K562 (cell line): ENCODE measurements around the gene NAP1L1. TPM values are rescaled to one million over a fixed set of nuclear protein-coding genes. Genes with fewer than 3 reads are reported as not detected.
A peak's percentile ranks its signal among the peaks of the same experiment; 100 is the strongest.

ENCODE experiments used
- CCAR2 ChIP-seq: fragments of 200-400 bp; formaldehyde crosslinking; IDR thresholded peaks from 2 replicates; pipeline ENCODE4 v1.6.1; 2017; ENCODE audit warnings: mild to moderate bottlenecking, low read depth, low read length
- CEBPG ChIP-seq, 3 experiments: fragments of 200-800 bp in 1 of 3; sonication (Bioruptor generic) in 1 of 3; sonication (generic) in 1 of 3; formaldehyde crosslinking in 1 of 3; IDR thresholded peaks in 2 of 3; conservative IDR thresholded peaks in 1 of 3; 2 replicates each; pipeline versions ENCODE4 v1.6.1 to v1.8.0; 2016 to 2022; ENCODE audit warnings: missing compliant biosample characterization in 2 of 3, missing genetic modification characterization in 2 of 3, mild to moderate bottlenecking in 1 of 3, missing genetic modification reagents in 1 of 3
- CHD2 ChIP-seq: IDR thresholded peaks from 2 replicates; pipeline ENCODE4 v1.6.1; 2011; ENCODE audit warnings: low read depth, low read length
- DACH1 ChIP-seq: fragments of 450-650 bp; IDR thresholded peaks from 2 replicates; pipeline ENCODE4 v1.6.1; 2018; ENCODE audit not compliant: partially characterized antibody
- GATAD2B ChIP-seq: fragments of 450-650 bp; IDR thresholded peaks from 2 replicates; pipeline ENCODE4 v1.6.1; 2017; ENCODE audit warnings: mild to moderate bottlenecking, borderline replicate concordance
- IFI16 ChIP-seq: fragments of 250-450 bp; sonication (Bioruptor Pico); IDR thresholded peaks from 2 replicates; pipeline ENCODE4 v2.1.2; 2022; ENCODE audit warnings: mild to moderate bottlenecking, inconsistent platforms
- JUNB ChIP-seq: fragments of 450-650 bp; formaldehyde crosslinking; conservative IDR thresholded peaks from 2 replicates; pipeline ENCODE4 v1.4.0; 2020; ENCODE audit warnings: mild to moderate bottlenecking
- NFE2L1 ChIP-seq: fragments of 450-650 bp; IDR thresholded peaks from 2 replicates; pipeline ENCODE4 v1.6.1; 2016; ENCODE audit warnings: missing genetic modification characterization, low read depth, mild to moderate bottlenecking, missing compliant biosample characterization, moderate library complexity, borderline replicate concordance
- RFX1 ChIP-seq: fragments of 450-650 bp; IDR thresholded peaks from 2 replicates; pipeline ENCODE4 v1.6.1; 2016; ENCODE audit warnings: mild to moderate bottlenecking, moderate library complexity
- TRIM24 ChIP-seq, 2 experiments: fragments of 450-650 bp; IDR thresholded peaks; 2 replicates each; pipeline ENCODE4 v1.6.1; 2016
- ZNF444 ChIP-seq: fragments of 250-450 bp; sonication (Bioruptor Pico); IDR thresholded peaks from 2 replicates; pipeline ENCODE4 v1.4.0; 2020; ENCODE audit warnings: mild to moderate bottlenecking, moderate library complexity
- ZNF695 ChIP-seq: fragments of 450-650 bp; formaldehyde crosslinking; IDR thresholded peaks from 2 replicates; pipeline ENCODE4 v1.4.0; 2020; ENCODE audit warnings: mild to moderate bottlenecking, moderate library complexity
- ZNF79 ChIP-seq: fragments of 250-450 bp; sonication (Bioruptor Pico); IDR thresholded peaks from 2 replicates; pipeline ENCODE4 v1.4.0; 2020; ENCODE audit warnings: low read depth, mild to moderate bottlenecking, moderate library complexity
- polyA plus RNA-seq, 8 experiments: library from polyadenylated mRNA; depleted of rRNA in 4 of 8; stranded (reverse) in 5 of 8; unstranded in 3 of 8; fragments of >200 nt; fragmentation: Nextera tagmentation in 2 of 8; fragmentation: Illumina TruSeq in 1 of 8; extraction: Ambion mirVana in 2 of 8; extraction: Trizol in 1 of 8; gene quantifications; 2 replicates each; pipeline versions ENCODE4 v1.2.1 to v1.2.3, GENCODE V29; 2011 to 2014; ENCODE audit warnings: inconsistent platforms in 1 of 8, missing spikeins in 1 of 8
- total RNA-seq, 7 experiments: library from RNA; depleted of rRNA in 6 of 7; stranded (reverse); fragments of >200 nt in 6 of 7; fragmentation: Illumina TruSeq in 2 of 7; extraction: Trizol in 2 of 7; gene quantifications; 2 replicates each; pipeline versions ENCODE4 v1.2.1 to v1.2.3, GENCODE V29; 2011 to 2021; ENCODE audit warnings: low replicate concordance in 1 of 7
- TF ChIP-seq, protein P1 (sequence below), 2 experiments: fragments of 450-650 bp; formaldehyde crosslinking in 1 of 2; IDR thresholded peaks; 2 replicates each; pipeline versions ENCODE4 v1.4.0 to v1.6.1; 2014 to 2020; ENCODE audit warnings: mild to moderate bottlenecking in 2 of 2, borderline replicate concordance in 1 of 2, low read depth in 1 of 2
- TF ChIP-seq, protein P2 (sequence below): fragments of 450-650 bp; IDR thresholded peaks from one replicate; pipeline ENCODE4 v1.6.1; 2018; ENCODE audit warnings: mild to moderate bottlenecking, moderate library complexity; ENCODE audit not compliant: partially characterized antibody
- TF ChIP-seq, protein P3 (sequence below): fragments of 450-650 bp; formaldehyde crosslinking; IDR thresholded peaks from 2 replicates; pipeline ENCODE4 v1.4.0; 2020; ENCODE audit warnings: mild to moderate bottlenecking, mixed read lengths

NAP1L1 gene
- total and polyA plus RNA-seq, 9 of the 15 experiments (the other 6 are each of a cell fraction or from before 2014, with no cell fraction given): 287 to 747 (median 450) TPM

DNA sequence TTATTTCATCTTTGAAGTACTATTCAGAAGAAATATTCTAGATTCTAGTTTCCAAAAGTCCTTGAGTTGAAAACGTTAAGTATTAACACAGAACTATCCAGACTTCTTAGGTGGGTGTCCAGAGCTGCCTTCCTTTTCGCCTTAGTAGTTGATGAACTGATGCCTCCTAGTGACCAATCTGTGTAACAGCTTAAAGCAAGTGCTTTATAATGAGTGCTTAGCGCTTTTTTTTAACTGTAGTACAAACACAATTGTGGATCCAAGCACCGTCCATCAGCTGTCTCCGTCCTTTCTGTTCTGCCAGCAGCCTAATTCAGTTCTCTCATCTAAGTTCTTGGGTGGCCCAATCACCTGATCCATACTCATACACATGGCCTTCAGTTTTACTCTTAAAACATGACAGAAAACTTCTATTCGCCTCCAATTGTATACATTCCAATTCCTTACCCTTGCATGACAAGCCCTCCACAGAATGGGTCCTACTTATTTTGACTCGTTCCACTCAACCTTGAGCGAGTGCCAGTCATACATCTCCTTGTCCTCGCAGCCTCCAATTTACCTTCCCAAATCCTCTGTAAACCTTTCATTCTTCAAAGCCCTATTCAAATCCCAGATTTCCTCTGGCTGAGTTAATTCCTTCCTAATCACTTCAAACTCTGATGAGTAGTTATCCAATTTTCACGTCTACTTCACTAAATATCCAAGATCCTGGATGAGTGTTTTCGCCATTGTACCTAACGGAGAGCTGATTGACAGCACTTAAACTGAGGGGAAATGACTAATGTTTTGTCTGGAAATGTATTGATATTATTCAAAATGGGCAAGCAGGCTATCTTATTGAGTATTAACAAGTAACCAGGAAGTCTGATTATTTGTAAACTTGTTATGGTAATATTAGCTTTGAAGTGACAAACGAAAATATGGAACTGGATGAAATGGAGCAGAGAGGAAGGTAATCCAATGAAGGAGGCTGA, 47.1 kb downstream of the NAP1L1 start (continued):
- TF ChIP-seq CHD2: no peak
- TF ChIP-seq CCAR2: no peak
- no peak for TF ChIP-seq ZNF695 (CRISPR knock-in tag)
- TF ChIP-seq, protein P1, sequence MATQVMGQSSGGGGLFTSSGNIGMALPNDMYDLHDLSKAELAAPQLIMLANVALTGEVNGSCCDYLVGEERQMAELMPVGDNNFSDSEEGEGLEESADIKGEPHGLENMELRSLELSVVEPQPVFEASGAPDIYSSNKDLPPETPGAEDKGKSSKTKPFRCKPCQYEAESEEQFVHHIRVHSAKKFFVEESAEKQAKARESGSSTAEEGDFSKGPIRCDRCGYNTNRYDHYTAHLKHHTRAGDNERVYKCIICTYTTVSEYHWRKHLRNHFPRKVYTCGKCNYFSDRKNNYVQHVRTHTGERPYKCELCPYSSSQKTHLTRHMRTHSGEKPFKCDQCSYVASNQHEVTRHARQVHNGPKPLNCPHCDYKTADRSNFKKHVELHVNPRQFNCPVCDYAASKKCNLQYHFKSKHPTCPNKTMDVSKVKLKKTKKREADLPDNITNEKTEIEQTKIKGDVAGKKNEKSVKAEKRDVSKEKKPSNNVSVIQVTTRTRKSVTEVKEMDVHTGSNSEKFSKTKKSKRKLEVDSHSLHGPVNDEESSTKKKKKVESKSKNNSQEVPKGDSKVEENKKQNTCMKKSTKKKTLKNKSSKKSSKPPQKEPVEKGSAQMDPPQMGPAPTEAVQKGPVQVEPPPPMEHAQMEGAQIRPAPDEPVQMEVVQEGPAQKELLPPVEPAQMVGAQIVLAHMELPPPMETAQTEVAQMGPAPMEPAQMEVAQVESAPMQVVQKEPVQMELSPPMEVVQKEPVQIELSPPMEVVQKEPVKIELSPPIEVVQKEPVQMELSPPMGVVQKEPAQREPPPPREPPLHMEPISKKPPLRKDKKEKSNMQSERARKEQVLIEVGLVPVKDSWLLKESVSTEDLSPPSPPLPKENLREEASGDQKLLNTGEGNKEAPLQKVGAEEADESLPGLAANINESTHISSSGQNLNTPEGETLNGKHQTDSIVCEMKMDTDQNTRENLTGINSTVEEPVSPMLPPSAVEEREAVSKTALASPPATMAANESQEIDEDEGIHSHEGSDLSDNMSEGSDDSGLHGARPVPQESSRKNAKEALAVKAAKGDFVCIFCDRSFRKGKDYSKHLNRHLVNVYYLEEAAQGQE (IDR thresholded peaks at IDR 0.05; ENCODE audit: borderline replicate concordance): peak; percentile 88
- TF ChIP-seq, protein P1 (CRISPR knock-in tag; IDR thresholded peaks at IDR 0.05; ENCODE audit: low read depth): no peak
- TF ChIP-seq, protein P2, sequence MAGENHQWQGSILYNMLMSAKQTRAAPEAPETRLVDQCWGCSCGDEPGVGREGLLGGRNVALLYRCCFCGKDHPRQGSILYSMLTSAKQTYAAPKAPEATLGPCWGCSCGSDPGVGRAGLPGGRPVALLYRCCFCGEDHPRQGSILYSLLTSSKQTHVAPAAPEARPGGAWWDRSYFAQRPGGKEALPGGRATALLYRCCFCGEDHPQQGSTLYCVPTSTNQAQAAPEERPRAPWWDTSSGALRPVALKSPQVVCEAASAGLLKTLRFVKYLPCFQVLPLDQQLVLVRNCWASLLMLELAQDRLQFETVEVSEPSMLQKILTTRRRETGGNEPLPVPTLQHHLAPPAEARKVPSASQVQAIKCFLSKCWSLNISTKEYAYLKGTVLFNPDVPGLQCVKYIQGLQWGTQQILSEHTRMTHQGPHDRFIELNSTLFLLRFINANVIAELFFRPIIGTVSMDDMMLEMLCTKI: no peak
- TF ChIP-seq GATAD2B: 0 out of 2 replicates have a peak, but pooled peaks have one; percentile 17
- no peak for TF ChIP-seq IFI16 (CRISPR knock-in tag)
- no peak for TF ChIP-seq ZNF444 (CRISPR knock-in tag)
- no peak for TF ChIP-seq DACH1
- no peak for TF ChIP-seq NFE2L1 (tag)
- TF ChIP-seq CEBPG (CRISPR knock-in tag; IDR thresholded peaks at IDR 0.05): no peak
- TF ChIP-seq CEBPG (tag; conservative IDR thresholded peaks at IDR 0.05 in 1 of 2, IDR thresholded peaks at IDR 0.05 in 1 of 2): no peak
- TF ChIP-seq, protein P3, sequence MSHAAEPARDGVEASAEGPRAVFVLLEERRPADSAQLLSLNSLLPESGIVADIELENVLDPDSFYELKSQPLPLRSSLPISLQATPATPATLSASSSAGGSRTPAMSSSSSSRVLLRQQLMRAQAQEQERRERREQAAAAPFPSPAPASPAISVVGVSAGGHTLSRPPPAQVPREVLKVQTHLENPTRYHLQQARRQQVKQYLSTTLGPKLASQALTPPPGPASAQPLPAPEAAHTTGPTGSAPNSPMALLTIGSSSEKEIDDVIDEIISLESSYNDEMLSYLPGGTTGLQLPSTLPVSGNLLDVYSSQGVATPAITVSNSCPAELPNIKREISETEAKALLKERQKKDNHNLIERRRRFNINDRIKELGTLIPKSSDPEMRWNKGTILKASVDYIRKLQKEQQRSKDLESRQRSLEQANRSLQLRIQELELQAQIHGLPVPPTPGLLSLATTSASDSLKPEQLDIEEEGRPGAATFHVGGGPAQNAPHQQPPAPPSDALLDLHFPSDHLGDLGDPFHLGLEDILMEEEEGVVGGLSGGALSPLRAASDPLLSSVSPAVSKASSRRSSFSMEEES: no peak
- no peak for TF ChIP-seq JUNB (CRISPR knock-in tag)
- no peak for TF ChIP-seq ZNF79 (CRISPR knock-in tag)
- no peak for TF ChIP-seq RFX1
- no peak for TF ChIP-seq TRIM24 (IDR thresholded peaks at IDR 0.05)
